GM18907 (cell line): ENCODE measurements around the gene FAAP20.
"Not testable (repeated sequence)": the region's sequence is repeated elsewhere in the genome, so short reads cannot be mapped to it uniquely, and the experiment has no call there.

Source experiments
- ATAC-seq: cut with Tn5 transposase; IDR thresholded peaks from one replicate; pipeline ENCODE4 v1.9.1; 2021; ENCODE audit warnings: mild to moderate bottlenecking, moderate library complexity; ENCODE audit not compliant: unreplicated experiment

Gene FAAP20

GRCh38 chr1:2163205-2163604 lies 31.4 kb downstream of the FAAP20 start:
- no peak for ATAC-seq

GRCh38 chr1:2160451-2161300 lies 33.9 kb downstream of the FAAP20 start:
- no peak for ATAC-seq

- no peak for ATAC-seq
These were observed 35.4 kb downstream of the FAAP20 start for GRCh38 chr1:2159124-2159523.

GRCh38 chr1:2158272-2158671 lies 36.3 kb downstream of the FAAP20 start:
- no peak for ATAC-seq

GRCh38 chr1:2157856-2158255 lies 36.7 kb downstream of the FAAP20 start:
- ATAC-seq: no peak

- no peak for ATAC-seq
These were observed 37.7 kb downstream of the FAAP20 start for GRCh38 chr1:2156866-2157265.

GRCh38 chr1:2155788-2156187 lies 38.8 kb downstream of the FAAP20 start:
- no peak for ATAC-seq

- ATAC-seq: no peak
These were observed 39.4 kb downstream of the FAAP20 start for GRCh38 chr1:2155147-2155598.

GRCh38 chr1:2154022-2154421 lies 40.5 kb downstream of the FAAP20 start:
- ATAC-seq: no peak

- no peak for ATAC-seq
These were observed 41.6 kb downstream of the FAAP20 start for GRCh38 chr1:2152954-2153353.

- ATAC-seq: no peak
These were observed 42.7 kb downstream of the FAAP20 start for GRCh38 chr1:2151911-2152310.

GRCh38 chr1:2151252-2151651 lies 43.3 kb downstream of the FAAP20 start:
- ATAC-seq: no peak

GRCh38 chr1:2150801-2151200 lies 43.8 kb downstream of the FAAP20 start:
- no peak for ATAC-seq

- no peak for ATAC-seq
These were observed 45.9 kb downstream of the FAAP20 start for GRCh38 chr1:2148691-2149090.

GRCh38 chr1:2147869-2148268 lies 46.7 kb downstream of the FAAP20 start:
- ATAC-seq: not testable (repeated sequence)

GRCh38 chr1:2146836-2147517 lies 47.6 kb downstream of the FAAP20 start:
- ATAC-seq: no peak

- no peak for ATAC-seq
These were observed 48.4 kb downstream of the FAAP20 start for GRCh38 chr1:2145946-2146835.

- no peak for ATAC-seq
These were observed 50.0 kb downstream of the FAAP20 start for GRCh38 chr1:2144501-2145090.

GRCh38 chr1:2143814-2144500 lies 50.6 kb downstream of the FAAP20 start:
- no peak for ATAC-seq

GRCh38 chr1:2141025-2141424 lies 53.5 kb downstream of the FAAP20 start:
- no peak for ATAC-seq
